GM13976 (cell line): ENCODE data around the gene TRAF4.
A peak's percentile ranks its signal among the peaks of the same experiment; 100 is the strongest.

Experiments
- DNase-seq: peaks from one replicate; pipeline ENCODE4 v3.0.0; 2012; ENCODE audit warnings: low spot score
- in situ Hi-C: fragments of 300-500 bp; cut with MboI; formaldehyde crosslinking; loops from one replicate; pipeline ENCODE4 v1.12.0; 2022; ENCODE audit warnings: low sequenced_read_pairs, mixed read lengths, inconsistent platforms; ENCODE audit not compliant: unreplicated experiment
- TF ChIP-seq, protein P1 (sequence below): IDR thresholded peaks from 2 replicates; pipeline ENCODE4 v1.5.1; 2012; ENCODE audit warnings: borderline replicate concordance, mild to moderate bottlenecking; ENCODE audit not compliant: insufficient read depth; ENCODE audit errors: extremely low read depth, missing control alignments, control extremely low read depth

Gene TRAF4

DNA sequence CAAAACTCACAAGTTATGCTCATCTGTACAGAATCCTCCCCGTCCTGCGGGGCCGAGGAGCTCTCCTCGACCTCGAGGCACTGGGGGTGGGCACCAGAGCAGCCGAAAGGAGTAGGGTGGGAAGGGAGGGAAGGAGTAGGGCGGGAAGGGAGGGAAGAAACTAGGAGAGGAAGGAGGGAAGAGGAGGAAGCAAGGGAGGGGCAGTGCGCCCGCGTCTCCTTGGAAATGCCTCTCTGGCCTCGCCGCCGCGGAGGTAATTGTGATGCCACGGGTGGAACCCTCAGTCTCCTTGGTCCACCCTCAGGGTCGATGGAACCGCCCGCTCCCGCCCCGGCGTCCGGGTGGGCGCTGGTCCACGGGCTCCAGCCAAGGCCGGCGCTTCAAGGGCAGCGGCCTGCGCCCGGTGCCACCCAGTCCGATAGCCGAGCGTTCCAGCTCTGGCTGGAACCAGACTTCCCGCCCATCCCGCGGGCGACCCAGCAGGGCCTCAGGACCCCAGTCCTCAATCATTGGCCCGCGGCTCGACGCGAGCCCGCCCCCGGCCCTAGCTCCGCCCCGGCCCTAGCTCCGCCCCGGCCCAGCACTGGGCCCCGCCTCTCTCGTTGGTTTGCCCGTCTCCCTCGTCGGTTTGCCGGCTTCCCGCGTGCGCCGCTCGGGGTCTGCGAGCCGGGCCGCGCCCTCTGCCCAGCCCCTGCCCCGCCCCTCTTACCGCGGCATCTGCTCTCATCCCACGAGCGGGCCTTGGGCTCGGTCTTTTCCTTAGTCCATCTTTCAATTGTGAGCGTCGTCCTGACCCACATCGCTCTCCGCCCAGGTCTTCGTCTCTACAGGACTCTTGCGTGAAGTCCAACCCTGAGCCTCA lies 32.7 kb upstream of the TRAF4 start:
- peak; percentile 96 for DNase-seq
- TF ChIP-seq, protein P1, sequence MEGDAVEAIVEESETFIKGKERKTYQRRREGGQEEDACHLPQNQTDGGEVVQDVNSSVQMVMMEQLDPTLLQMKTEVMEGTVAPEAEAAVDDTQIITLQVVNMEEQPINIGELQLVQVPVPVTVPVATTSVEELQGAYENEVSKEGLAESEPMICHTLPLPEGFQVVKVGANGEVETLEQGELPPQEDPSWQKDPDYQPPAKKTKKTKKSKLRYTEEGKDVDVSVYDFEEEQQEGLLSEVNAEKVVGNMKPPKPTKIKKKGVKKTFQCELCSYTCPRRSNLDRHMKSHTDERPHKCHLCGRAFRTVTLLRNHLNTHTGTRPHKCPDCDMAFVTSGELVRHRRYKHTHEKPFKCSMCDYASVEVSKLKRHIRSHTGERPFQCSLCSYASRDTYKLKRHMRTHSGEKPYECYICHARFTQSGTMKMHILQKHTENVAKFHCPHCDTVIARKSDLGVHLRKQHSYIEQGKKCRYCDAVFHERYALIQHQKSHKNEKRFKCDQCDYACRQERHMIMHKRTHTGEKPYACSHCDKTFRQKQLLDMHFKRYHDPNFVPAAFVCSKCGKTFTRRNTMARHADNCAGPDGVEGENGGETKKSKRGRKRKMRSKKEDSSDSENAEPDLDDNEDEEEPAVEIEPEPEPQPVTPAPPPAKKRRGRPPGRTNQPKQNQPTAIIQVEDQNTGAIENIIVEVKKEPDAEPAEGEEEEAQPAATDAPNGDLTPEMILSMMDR = no peak
- in situ Hi-C loops = no loop called here

DNA sequence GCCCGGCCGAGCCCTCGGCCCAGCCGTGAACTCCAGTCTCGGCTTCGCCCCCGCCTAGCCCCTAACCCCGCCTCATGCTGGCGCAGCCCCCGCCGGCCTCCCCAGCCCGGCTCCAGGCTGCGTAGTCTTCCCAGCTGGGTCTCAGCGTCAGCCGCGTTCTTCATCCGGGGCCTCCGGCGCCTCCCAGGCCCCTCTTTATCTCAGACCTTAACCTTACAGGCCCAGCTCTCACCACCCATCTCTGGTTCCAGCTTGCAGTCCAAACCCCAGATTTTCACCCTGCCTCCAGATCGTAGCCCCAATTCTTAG lies 32.1 kb upstream of the TRAF4 start, which contains the start of gene PROCA1:
Gene PROCA1 (minus strand): TSS at position 166 of the 309 bp plus-strand sequence. CDS start 228 bp downstream, outside the sequence.
- in situ Hi-C loops = no loop called here
- peak; percentile 60 for DNase-seq
- TF ChIP-seq, protein P1 = no peak

DNA sequence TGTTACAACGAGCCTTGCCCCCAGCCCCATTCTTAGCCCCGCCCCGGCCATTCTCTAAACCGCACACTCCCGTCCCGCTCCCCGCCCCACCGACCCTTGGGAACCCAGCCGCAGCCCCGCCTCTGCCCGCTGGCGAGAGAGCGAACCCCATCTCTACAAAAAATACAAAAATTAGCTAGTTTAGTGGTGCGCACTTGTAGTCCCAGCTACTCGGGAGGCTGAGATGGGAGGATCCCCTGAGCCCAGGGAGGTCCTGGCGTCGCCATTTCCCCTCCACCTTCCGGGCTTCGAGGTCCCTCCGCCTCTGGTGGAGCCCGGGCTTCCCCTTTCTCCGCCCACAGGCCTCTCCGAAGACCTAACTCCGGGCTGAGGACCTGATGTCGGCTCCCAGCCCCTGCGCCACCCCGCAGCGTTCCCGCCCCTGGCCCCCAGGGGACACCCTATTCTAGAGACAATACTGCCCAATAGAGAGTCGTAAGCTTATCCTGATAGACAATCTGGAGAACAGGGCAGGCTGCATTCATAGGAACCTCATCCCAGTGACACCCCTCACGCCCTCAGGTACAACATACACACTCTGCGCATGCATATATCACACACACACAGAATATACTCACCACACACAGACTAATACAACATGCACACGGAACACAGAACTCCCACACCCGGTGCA lies 31.6 kb upstream of the TRAF4 start:
- TF ChIP-seq, protein P1 = no peak
- DNase-seq = peak; percentile 87
- in situ Hi-C loops = no loop called here

DNA sequence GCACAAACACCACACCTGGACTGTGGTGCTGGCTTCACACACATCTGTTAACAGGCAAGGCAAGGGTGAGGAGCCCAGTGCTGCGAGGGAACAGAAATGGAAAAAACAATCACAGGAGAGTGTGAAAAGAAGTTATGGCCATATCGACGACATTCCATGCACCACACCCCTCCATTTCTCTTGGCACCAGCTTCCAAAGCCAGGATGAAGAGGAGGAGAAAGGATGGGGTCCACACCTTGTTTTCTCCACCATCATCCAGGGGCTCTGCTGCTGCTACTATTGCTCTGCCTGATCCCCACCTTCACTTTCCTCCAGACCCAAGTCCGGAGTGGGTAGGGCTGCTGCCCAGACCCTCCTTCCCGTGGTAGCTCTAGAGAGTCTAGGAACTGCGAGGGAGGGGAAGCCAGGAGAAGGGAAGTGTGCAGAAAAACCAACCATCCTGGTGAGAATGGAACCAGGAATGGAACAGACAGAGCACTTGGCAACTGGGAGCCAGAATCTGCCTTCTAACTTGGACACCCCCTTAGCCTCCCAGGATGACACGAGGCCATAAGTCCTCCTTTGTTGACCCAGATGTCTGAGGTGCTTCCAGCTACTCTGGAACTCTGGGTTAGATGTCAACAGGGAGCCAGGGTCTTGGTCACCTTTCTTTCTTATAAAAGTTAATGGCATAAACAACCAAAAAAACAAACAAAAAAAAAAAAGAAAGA lies 31.0 kb upstream of the TRAF4 start:
- in situ Hi-C loops = no loop called here
- TF ChIP-seq, protein P1 = no peak

DNA sequence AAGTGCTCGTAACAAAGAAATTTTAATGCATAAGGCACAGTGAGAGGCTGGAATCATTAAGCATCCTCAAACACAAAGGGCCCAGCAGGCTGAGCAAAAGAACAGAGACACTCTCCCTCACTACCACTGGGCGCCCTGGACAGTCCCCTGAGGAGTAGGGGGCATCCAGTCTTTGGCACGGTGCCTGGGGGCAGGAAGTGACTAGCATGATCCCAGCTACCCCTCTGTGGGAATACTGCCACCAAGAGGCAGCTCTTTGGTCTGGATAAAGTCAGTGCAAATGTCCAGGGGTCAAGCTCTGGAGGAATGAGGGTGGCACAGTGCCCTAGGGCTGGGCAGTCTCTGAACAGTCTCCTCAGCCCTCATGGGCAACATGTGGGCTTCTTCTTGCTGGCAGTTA lies 29.5 kb upstream of the TRAF4 start:
- no peak for DNase-seq
- TF ChIP-seq, protein P1 = no peak
- in situ Hi-C loops = no loop called here

More for the DNA sequence above, 31.0 kb upstream of the TRAF4 start:
- no peak for DNase-seq

DNA sequence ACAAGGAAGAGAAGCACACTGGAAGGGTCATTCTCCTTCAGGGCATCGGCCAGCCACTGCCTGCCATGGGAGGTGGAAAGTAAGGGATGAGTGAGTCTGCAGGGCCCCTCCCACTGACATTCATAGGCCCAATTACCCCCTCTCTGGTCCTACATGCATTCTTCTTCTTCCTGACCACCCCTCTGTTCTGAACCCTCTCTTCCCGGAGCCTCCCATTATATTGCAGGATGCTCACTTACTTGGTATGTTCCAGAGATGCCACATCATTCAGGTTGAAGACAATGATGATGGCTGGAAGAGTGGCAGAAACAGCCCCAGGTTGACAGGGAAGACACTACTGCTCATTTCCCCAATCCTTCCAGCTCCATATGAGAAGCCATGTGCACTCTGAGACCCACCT lies 28.6 kb upstream of the TRAF4 start:
- no peak for DNase-seq
- in situ Hi-C loops = no loop called here
- TF ChIP-seq, protein P1 = no peak
